Measurements from ENCODE around the gene A4GALT. TPM values are rescaled to one million over a fixed set of nuclear protein-coding genes. Genes with fewer than 3 reads are reported as not detected.
A peak's percentile ranks its signal among the peaks of the same experiment; 100 is the strongest.

The A4GALT gene
- total and polyA plus RNA-seq, 2 of the 13 experiments (the other 11 are each of a cell fraction or from before 2014, with no cell fraction given), result 0.09 to 1.1 TPM

- no peak for TF ChIP-seq USF2 (IDR thresholded peaks at IDR 0.05; ENCODE audit: low read depth, low read length)
- no peak for TF ChIP-seq USF2 (CRISPR knock-in tag; IDR thresholded peaks at IDR 0.05; ENCODE audit: borderline replicate concordance)
- TF ChIP-seq ZBED4 (CRISPR knock-in tag; IDR thresholded peaks at IDR 0.05; ENCODE audit: borderline replicate concordance), result no peak
- TF ChIP-seq SRF (IDR thresholded peaks at IDR 0.05; ENCODE audit: low read depth, low read length), result no peak
- TF ChIP-seq ZSCAN30 (CRISPR knock-in tag; IDR thresholded peaks at IDR 0.05), result no peak
- TF ChIP-seq TCF12 (IDR thresholded peaks at IDR 0.05), result no peak
- no peak for TF ChIP-seq TCF12 (CRISPR knock-in tag; IDR thresholded peaks at IDR 0.05)
- TF ChIP-seq MNT (IDR thresholded peaks at IDR 0.05), result no peak
- TF ChIP-seq PCBP1 (IDR thresholded peaks at IDR 0.05; ENCODE audit: borderline replicate concordance, low read depth, low read length), result 0 out of 2 replicates have a peak, but pooled peaks have one; percentile 29
- TF ChIP-seq CBX1 (IDR thresholded peaks at IDR 0.05; ENCODE audit: low read depth), result no peak
- TF ChIP-seq TERF1 (CRISPR knock-in tag; IDR thresholded peaks at IDR 0.05), result no peak
- no peak for TF ChIP-seq CENPT (CRISPR knock-in tag; IDR thresholded peaks at IDR 0.05; ENCODE audit: low read depth)
- no peak for TF ChIP-seq ZNF256 (CRISPR knock-in tag; conservative IDR thresholded peaks at IDR 0.05)
- no peak for TF ChIP-seq KLF9 (CRISPR knock-in tag; IDR thresholded peaks at IDR 0.05; ENCODE audit: low read depth)
- 0 out of 2 replicates have a peak, but pooled peaks have one; percentile 34 for TF ChIP-seq ZNF205 (CRISPR knock-in tag; IDR thresholded peaks at IDR 0.05)
- peak; percentile 27; the same call in 1 of the 2 replicates for TF ChIP-seq CREB1 (IDR thresholded peaks at IDR 0.05)
- no peak for TF ChIP-seq CREB1 (CRISPR knock-in tag; IDR thresholded peaks at IDR 0.05)
- TF ChIP-seq TFAP4 (IDR thresholded peaks at IDR 0.05; ENCODE audit: borderline replicate concordance, low read depth), result 0 out of 2 replicates have a peak, but pooled peaks have one; percentile 9
- TF ChIP-seq ZNF670 (CRISPR knock-in tag; IDR thresholded peaks at IDR 0.05; ENCODE audit: borderline replicate concordance), result no peak
- TF ChIP-seq FOXO1 (CRISPR knock-in tag; IDR thresholded peaks at IDR 0.05), result no peak
- no peak for TF ChIP-seq ZNF775 (CRISPR knock-in tag; IDR thresholded peaks at IDR 0.05; ENCODE audit: borderline replicate concordance)
Observed at GRCh38 chr22:42649246-42650099, 71.2 kb downstream of the A4GALT start, which contains the start of gene CYB5R3 (continued).

All from HepG2 (cell line).